Cortex of kidney (tissue), 1 donor: ENCODE results near the gene HELQ.
"Not testable (repeated sequence)": the region's sequence is repeated elsewhere in the genome, so short reads cannot be mapped to it uniquely, and the experiment has no call there.

Experiments
- DNase-seq: peaks from one replicate; lab custom pipeline; 2025; lab: John Stamatoyannopoulos, UW

Gene HELQ

GRCh38 chr4:83431200-83431599 is 24.4 kb downstream of the HELQ start:
- no peak for DNase-seq

GRCh38 chr4:83418211-83418610 is 37.4 kb downstream of the HELQ start:
- DNase-seq: no peak

DNA sequence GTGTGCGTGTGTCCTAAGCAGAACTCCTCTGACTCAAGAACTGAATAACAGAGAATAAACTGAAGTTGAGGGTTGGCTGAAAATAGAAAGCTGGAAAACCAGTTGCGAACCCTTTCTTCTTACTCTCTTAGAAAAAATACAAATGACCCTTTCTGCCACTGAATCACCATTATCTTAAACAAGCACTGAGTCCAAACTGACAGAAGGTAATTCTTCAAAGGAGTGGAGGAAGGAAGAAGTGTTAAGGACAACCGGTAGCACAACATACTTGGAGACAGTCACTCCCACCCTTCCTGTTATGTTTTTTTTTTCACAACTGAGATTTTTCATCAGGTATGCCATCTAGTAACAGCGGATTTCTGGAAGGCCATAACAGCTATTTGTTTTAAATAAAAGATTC is 38.1 kb downstream of the HELQ start:
- no peak for DNase-seq

- DNase-seq: no peak
Measured at GRCh38 chr4:83413676-83414075, 41.9 kb downstream of the HELQ start.

GRCh38 chr4:83408908-83409307 is 46.7 kb downstream of the HELQ start:
- DNase-seq: no peak

DNA sequence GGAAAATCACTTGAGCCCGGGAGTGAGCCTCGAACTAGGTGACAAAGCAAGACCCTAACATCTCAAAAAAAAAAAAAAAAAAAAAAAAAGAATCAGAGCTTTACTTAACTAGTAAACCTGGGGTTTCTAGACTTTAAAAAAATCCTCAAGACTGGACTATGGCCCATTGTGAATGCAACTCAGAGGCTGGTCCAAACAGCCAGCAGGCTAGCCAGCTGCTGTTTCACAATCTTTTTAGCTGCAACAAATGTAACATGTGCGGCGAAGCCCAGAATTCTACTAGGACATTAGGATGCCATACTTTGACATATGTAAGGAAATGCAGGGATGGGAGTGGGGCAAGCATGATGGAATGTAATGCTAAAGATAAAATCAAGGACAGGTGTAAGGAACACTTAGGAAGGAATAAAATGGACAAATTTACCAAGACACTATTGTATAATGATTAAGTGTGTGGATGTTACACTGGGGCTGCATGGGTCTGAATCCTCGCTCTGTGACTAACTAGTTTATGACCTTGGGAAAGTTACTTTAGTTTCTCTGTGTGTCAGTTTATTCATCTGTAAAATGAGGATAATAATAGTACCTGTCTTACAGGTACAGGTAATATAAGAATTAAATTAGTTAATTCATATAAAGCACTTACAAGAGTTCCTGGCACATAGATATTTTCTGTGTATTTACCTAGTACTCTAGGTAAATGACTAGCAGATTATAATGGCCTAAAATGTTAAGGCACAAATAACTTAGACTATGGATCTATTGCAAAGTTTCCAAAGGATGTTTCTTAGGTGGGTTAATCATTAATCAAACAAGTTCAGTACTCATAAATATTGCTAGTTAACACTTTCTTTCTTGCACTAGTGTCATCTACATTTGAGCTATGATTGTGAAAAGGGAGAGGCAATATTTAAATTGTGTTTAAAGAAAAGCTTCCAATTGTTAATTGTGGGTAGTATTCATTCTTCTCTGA is 49.5 kb downstream of the HELQ start:
- no peak for DNase-seq

GRCh38 chr4:83398158-83398557 is 57.5 kb downstream of the HELQ start:
- not testable (repeated sequence) for DNase-seq

GRCh38 chr4:83393908-83394307 is 61.7 kb downstream of the HELQ start:
- no peak for DNase-seq

- DNase-seq: no peak
Measured at GRCh38 chr4:83392562-83392961, 63.1 kb downstream of the HELQ start.

- no peak for DNase-seq
Measured at GRCh38 chr4:83390944-83391343, 64.7 kb downstream of the HELQ start.

DNA sequence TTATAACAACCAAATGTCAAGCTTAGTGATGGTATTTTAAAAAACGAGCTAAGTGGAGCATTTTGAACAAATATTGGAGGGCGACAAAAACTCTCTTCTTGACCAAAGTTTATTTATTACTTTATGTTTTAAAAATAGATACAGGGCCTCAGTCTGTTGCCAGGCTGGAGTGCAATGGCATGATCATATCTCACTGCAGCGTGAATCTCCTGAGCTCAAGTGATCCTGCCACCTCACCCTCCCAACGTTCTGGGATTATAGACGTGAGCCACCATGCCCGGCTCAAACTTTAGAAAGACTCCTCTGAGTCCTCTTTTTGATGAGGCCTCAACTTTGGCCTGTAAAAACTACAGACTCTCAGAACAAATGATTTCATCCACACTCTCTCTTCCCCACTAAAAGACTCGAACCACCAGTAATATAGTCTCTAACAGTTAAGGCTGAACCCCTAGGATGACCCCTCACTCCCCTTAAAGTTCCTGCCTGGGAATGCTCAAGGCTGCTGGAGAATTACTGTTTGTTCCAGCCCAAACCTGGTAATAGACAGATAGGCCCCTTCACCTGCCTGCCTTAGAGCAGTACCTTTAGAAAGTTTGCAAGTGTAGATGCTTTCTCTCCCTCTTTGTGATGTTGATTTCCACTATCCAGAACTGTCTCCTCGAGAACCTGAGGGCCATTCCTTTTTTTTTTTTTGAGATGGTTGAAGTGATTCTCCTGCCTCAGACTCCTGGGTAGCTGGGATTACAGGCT is 65.7 kb downstream of the HELQ start:
- no peak for DNase-seq

GRCh38 chr4:83389037-83389720 is 66.4 kb downstream of the HELQ start:
- no peak for DNase-seq

GRCh38 chr4:83388313-83388676 is 67.3 kb downstream of the HELQ start:
- no peak for DNase-seq

DNA sequence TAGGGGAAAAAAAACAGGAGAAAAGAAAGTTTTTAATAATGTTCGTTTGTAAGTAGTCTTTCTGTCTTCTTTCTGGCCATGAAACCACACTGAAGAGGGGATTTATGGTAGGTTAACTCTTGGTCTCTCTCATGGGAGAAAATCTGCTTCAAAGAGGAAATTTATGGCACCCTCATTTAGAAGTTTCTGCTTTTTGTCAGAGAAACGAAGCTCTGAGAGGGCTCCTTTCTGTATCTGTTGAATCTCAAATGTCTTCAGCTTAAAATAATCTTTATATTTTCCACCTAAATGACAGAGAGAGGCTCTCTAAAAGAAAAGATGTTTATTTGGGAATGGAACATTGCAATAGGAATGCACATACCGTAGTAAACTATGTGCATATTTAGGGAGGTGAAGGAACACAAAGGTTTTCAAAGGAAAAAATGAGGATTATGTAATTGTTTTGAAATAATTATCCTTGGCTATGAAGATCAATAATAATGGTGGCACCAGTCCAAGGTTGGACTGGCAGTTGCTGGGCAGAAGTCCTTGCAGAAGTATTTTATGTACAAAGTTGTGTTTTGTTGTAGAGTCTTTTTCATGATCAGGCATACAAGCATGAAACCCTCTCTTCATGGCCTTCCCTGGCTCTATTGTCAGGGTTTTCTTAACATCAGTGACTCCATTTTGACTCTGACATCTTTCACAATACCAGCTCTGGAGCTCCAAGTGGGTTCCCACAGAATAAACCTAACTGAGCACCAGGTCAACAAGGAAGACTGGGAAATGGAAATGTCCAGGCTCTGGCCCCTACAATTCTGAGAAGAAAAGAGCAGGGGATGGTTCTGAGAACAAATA is 67.9 kb downstream of the HELQ start:
- DNase-seq: no peak

DNA sequence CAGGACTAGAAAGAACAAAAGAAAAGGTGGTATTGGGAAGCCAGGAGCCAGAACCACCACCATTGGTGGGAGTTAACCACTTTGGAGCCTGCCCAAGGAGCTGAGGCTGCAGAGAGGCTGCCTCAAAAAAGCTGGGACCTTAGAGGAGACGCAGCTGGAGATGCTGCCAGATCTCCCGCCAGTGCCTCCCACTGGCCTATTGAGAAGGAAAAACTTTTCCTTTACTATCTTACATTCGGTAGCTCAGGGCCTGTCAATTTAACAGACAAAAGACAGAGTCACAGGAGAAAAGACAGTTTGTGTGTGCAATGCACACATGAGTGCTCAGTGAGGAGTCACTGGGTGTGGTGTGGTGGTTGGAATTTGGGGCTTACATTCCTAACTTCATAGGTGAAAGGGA is 68.6 kb downstream of the HELQ start:
- DNase-seq: no peak

- no peak for DNase-seq
Measured at GRCh38 chr4:83382850-83383249, 72.8 kb downstream of the HELQ start.

DNA sequence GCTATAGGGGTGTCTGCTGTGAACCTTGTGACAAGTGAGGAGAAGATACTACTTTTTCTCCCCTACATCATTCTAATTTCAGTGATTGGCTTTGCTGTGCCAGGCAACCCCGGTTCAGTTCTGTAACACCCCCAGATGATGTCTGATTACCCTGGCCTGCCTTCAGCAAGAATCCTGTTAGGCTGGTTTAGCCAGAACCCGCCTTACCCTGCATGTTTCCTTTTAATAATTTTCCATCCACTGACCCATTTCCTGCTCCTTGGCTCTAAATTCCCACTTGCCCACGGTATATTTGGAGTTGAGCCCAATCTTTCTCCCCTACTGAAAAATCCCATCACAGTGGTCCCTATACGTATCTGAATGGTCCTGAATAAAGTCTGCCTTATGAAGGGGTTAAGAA is 74.5 kb downstream of the HELQ start:
- DNase-seq: no peak

DNA sequence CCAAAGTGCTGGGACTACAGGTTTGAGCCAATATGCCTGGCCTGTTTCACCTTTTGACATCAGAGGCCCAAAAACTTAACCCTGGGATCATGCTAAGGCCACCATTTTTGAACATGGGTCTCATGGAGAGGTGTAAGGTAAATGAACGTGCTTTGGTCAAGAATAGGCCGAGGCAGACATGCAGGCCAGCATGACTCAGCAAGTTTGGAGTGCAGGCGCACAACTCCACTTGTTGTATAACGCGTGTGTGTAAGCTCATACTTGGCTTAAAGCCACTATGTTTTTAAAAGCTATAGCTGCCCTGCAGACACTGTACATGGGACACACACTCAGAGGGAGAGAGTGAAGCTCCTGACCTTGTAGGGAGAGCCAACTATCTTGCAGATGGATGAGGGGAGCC is 77.2 kb downstream of the HELQ start:
- DNase-seq: no peak

DNA sequence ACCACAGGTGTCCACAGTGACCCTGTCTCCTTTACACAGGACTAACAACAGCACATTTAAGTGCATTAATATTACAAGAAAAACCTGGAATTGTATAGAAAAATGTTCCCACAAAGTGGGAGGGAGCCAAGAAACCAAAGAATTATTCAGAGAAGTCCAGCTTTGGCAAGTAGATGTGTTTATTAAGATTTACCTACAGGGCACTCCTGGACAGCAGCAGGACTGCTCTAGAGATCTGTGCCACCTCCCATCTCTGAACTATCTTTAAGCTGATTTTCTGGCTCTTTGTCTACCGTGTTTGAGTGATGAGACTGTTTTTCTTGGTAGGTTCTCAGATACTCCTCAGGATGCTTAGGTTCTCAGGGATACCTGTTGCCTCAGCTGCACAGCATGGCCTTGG is 82.7 kb downstream of the HELQ start:
- no peak for DNase-seq

DNA sequence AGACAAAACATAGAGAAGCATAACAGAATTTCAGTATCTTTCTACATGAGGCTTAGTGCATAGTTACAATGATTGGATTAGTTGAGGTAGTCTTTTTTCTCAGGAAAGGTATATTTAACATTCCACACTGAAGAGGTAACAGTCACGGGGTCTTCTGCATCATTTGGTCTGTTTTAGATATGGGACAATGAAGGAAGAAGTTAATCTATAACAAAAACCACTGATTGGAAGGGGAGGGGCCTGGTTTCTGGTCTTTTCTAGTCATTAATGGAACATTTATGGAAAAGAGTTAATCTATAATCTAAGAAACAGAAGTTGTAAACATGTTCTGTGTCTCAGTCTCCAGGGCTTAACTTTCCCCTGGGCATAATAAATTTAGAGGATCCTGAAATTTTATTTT is 83.7 kb downstream of the HELQ start:
- DNase-seq: no peak

DNA sequence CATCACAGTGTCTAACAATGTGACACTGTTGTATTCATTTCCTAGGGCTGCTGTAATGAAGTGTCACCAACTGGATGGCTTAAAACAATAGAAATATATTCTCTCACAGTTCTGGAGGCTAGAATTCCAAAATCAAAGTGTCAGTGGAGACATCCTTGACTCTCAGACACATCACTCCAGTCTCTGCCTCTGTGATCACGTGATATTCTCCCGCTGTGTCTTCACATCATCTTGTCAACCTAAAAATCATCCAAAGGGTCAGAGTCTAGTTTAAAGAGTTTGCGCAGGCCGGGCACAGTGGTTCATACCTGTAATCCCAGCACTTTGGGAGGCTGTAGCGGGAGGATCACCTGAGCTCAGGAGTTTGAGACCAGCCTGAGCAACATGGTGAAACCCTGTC is 84.4 kb downstream of the HELQ start:
- DNase-seq: no peak

- no peak for DNase-seq
Measured at GRCh38 chr4:83370640-83370906, 85.0 kb downstream of the HELQ start.
